Body of pancreas (tissue), 4 donors: ENCODE measurements around the gene BMP6. TPM values are rescaled to one million over a fixed set of nuclear protein-coding genes. Genes with fewer than 3 reads are reported as not detected.

Experiments
- ATAC-seq: fragments of 150-250 bp; one replicate; pipeline ENCODE4 v1.9.1; 2016
- DNase-seq, 4 donors: peaks; one replicate each; pipeline ENCODE4 v3.0.0-alpha.2; 2019
- H3K27ac ChIP-seq, 4 donors: fragments of 200-600 bp; sonication (generic); 1 replicate in 3 of 4; 2 replicates in 1 of 4; pipeline versions ENCODE4 v1.5.1 to v1.6.1; 2016 to 2019; ENCODE audit warnings: mild to moderate bottlenecking in 1 of 4, mixed read lengths in 1 of 4, moderate library complexity in 1 of 4
- H3K27me3 ChIP-seq, 2 donors: fragments of 200-600 bp; sonication (generic); one replicate each; pipeline ENCODE4 v1.6.0; 2016; ENCODE audit warnings: mild to moderate bottlenecking in 1 of 2
- H3K36me3 ChIP-seq, 2 donors: fragments of 200-600 bp; sonication (generic); replicated peaks in 1 of 2; 2 replicates each; pipeline ENCODE4 v1.5.1; 2016; ENCODE audit warnings: low read depth in 2 of 2; ENCODE audit not compliant: insufficient read depth in 1 of 2
- H3K4me1 ChIP-seq: fragments of 200-600 bp; sonication (generic); one replicate; pipeline ENCODE4 v1.6.0; 2016
- H3K4me3 ChIP-seq, 2 donors: fragments of 200-600 bp; sonication (generic); 1 replicate in 1 of 2; 2 replicates in 1 of 2; pipeline ENCODE4 v1.5.1; 2016 to 2019
- H3K9me3 ChIP-seq, 3 donors: fragments of 200-600 bp; sonication (generic); 1 replicate in 2 of 3; 2 replicates in 1 of 3; pipeline ENCODE4 v1.5.1; 2016
- POLR2A ChIP-seq, 3 donors: fragments of 450-650 bp; IDR thresholded peaks; one replicate each; pipeline ENCODE4 v1.6.1; 2016; ENCODE audit warnings: antibody characterized with exemption in 3 of 3, mild to moderate bottlenecking in 2 of 3
- WGBS, 2 donors: methylation state at CpG; one replicate each; pipeline ENCODE4 v1.1.5; 2017; 5-methylcytosine and 5-hydroxymethylcytosine counted together
- intact Hi-C: fragments of 100-400 bp; cut with DNase I; formaldehyde crosslinking; loops from one replicate; pipeline ENCODE4 v1.15.1; 2023
- total RNA-seq, 2 donors: library from RNA; depleted of rRNA; stranded (reverse); fragments of >200 nt; gene quantifications; one replicate each; pipeline ENCODE4 v1.1.0, GENCODE V29; 2016
- TF ChIP-seq, protein P1 (sequence below), 7 experiments: fragments of 450-650 bp in 4 of 7; fragments of 200-600 bp in 3 of 7; sonication (generic) in 3 of 7; IDR thresholded peaks; one replicate each; pipeline ENCODE4 v1.5.1; 2016 to 2019; ENCODE audit warnings: antibody characterized with exemption in 7 of 7

The BMP6 gene
- total RNA-seq, 2 donors from 2014 or later: 1.6 to 1.8 TPM

DNA sequence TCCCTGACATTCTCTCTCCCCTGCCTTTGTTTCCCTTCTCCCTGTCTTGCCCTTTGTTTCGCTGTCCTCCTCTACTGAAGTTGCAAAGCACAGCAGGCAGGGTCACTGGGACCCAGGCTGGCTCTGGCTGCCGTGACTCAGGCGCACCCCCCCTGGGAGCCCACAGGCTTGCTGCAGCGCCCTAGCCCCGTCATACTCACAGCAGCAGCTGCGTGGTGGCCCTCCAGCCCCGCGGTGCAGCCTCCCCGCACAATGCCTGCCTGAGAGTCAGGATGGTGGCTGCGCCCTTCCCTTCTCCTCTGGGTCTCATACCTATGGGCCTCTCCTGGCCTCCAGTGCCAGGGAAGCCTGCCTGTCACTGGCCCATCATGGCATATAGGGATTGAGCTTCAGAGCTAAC, 143.0 kb downstream of the BMP6 start:
- Histone ChIP-seq H3K4me3 (no peak overlapping the region), H3K27ac (no peak overlapping the region), H3K27me3 (no peaks in the 10 kb centered on the region), H3K9me3 (no peaks in the 10 kb centered on the region), H3K4me1 (no peaks in the 10 kb centered on the region), H3K36me3 (no peaks in the 10 kb centered on the region)
- intact Hi-C loops: no loop called here
- DNase-seq: no peak
- WGBS, 2 donors: 90 to 100% methylated on average over 3 to 9 of the region's 10 CpGs
- TF ChIP-seq, protein P1, sequence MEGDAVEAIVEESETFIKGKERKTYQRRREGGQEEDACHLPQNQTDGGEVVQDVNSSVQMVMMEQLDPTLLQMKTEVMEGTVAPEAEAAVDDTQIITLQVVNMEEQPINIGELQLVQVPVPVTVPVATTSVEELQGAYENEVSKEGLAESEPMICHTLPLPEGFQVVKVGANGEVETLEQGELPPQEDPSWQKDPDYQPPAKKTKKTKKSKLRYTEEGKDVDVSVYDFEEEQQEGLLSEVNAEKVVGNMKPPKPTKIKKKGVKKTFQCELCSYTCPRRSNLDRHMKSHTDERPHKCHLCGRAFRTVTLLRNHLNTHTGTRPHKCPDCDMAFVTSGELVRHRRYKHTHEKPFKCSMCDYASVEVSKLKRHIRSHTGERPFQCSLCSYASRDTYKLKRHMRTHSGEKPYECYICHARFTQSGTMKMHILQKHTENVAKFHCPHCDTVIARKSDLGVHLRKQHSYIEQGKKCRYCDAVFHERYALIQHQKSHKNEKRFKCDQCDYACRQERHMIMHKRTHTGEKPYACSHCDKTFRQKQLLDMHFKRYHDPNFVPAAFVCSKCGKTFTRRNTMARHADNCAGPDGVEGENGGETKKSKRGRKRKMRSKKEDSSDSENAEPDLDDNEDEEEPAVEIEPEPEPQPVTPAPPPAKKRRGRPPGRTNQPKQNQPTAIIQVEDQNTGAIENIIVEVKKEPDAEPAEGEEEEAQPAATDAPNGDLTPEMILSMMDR (IDR thresholded peaks at IDR 0.05): no peak
- no peak for TF ChIP-seq POLR2A (IDR thresholded peaks at IDR 0.05)
- ATAC-seq: no peak

DNA sequence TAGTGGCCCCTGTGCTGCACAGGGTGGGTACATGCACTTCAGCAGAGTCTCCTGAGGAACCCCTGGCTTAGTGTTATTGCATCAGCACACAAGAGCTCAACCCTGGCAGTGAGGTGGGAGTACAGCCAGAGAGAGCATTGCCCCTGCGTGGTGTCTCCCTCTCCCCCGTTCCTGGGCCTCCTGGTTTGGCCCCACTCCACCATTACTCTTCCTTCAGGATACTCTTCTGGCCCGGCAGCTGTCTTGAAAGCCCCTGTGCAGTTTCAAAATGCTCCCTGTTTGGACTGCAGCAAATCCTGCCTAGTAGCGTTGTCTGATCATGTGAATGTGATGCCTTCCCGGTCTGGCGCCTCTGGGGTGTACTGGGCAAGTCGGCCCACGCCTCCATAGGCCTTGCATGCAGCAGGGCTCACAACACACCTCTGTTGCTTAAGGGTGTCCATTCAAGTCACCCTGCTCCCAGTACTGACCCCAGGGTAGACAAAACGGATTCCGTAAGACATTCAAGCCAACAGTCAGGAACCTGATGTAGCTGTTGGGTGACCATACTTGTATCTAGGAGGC, 152.6 kb downstream of the BMP6 start:
- Histone ChIP-seq H3K36me3 (peaks cover 6 to 15% of the 10 kb centered on the region in 2 donors), H3K9me3 (no peaks in the 10 kb centered on the region), H3K4me3 (no peak overlapping the region), H3K27ac (no peak overlapping the region), H3K27me3 (no peaks in the 10 kb centered on the region), H3K4me1 (no peaks in the 10 kb centered on the region)
- ATAC-seq: no peak
- WGBS, 2 donors: 89 to 96% methylated on average over 10 of the region's 10 CpGs
- no peak for DNase-seq
- intact Hi-C loops: no loop called here
- no peak for TF ChIP-seq POLR2A (IDR thresholded peaks at IDR 0.05)
- TF ChIP-seq, protein P1 (IDR thresholded peaks at IDR 0.05): no peak

DNA sequence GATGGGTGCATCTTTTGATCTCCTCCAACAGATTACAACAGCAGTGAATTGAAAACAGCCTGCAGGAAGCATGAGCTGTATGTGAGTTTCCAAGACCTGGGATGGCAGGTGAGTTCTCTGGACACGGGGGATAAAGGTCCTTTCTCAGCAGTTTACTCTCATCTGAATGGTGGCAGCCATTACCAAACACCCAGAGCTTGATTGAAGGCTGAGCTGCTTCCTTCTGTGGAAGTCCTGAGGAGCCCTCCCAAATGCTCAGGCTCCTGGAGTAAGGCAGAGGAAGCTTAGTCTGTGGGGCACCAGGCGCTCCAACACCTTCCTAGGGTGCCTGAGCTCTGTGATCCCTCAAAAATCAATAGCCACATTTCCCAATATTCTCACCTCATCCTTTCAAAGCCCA, 153.1 kb downstream of the BMP6 start:
- Histone ChIP-seq H3K4me3 (no peak overlapping the region), H3K4me1 (no peaks in the 10 kb centered on the region), H3K27me3 (no peaks in the 10 kb centered on the region), H3K9me3 (no peaks in the 10 kb centered on the region), H3K27ac (no peak overlapping the region), H3K36me3 (peaks cover 6 to 21% of the 10 kb centered on the region in 2 donors)
- TF ChIP-seq, protein P1 (IDR thresholded peaks at IDR 0.05): no peak
- TF ChIP-seq POLR2A (IDR thresholded peaks at IDR 0.05): no peak
- ATAC-seq: no peak
- 86 to 92% methylated on average over 2 of the region's 2 CpGs for WGBS, 2 donors
- DNase-seq: no peak
- intact Hi-C loops: no loop called here

DNA sequence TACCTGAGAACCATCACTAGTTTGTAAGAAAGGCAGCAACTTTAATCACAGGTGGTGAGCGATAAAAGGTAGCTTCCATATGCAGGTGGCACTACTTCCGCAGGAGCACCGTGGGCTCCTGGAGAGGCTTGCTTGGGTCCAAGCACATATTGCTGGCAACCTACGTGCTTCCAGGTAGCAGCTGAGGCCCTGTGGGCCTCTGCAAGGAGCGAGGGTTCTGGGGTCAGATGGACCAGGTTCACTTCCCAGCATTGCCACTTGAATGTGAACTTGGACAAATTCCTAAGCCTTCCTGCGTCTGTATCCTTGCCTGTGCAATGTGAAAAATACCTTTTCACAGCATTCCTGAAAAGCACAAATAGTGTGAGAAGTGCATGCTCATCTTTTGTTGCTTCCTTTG, 153.7 kb downstream of the BMP6 start:
- no peaks in the 10 kb centered on the region for H3K27me3 ChIP-seq
- intact Hi-C loops: no loop called here
- peaks cover 6 to 26% of the 10 kb centered on the region in 2 donors for H3K36me3 ChIP-seq
- DNase-seq: no peak
- no peak overlapping the region for H3K27ac ChIP-seq
- H3K9me3 ChIP-seq: no peaks in the 10 kb centered on the region
- 96 to 97% methylated on average over 5 to 6 of the region's 6 CpGs for WGBS, 2 donors
- H3K4me3 ChIP-seq: no peak overlapping the region
- no peak for TF ChIP-seq POLR2A (IDR thresholded peaks at IDR 0.05)
- no peaks in the 10 kb centered on the region for H3K4me1 ChIP-seq
- ATAC-seq: no peak

DNA sequence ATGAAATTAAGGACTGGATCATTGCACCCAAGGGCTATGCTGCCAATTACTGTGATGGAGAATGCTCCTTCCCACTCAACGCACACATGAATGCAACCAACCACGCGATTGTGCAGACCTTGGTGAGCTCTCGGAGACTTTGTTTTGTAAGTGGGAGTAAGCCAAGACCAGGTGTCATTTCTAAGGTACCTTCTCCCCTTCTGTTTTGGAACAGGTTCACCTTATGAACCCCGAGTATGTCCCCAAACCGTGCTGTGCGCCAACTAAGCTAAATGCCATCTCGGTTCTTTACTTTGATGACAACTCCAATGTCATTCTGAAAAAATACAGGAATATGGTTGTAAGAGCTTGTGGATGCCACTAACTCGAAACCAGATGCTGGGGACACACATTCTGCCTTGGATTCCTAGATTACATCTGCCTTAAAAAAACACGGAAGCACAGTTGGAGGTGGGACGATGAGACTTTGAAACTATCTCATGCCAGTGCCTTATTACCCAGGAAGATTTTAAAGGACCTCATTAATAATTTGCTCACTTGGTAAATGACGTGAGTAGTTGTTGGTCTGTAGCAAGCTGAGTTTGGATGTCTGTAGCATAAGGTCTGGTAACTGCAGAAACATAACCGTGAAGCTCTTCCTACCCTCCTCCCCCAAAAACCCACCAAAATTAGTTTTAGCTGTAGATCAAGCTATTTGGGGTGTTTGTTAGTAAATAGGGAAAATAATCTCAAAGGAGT, 154.2 kb downstream of the BMP6 start:
- 88 to 90% methylated on average over 13 of the region's 13 CpGs for WGBS, 2 donors
- DNase-seq: no peak
- no peak for TF ChIP-seq POLR2A (IDR thresholded peaks at IDR 0.05)
- TF ChIP-seq, protein P1 (IDR thresholded peaks at IDR 0.05): no peak
- Histone ChIP-seq H3K27ac (no peak overlapping the region), H3K36me3 (peaks cover 6 to 30% of the 10 kb centered on the region in 2 donors), H3K4me3 (no peak overlapping the region), H3K27me3 (no peaks in the 10 kb centered on the region), H3K4me1 (no peaks in the 10 kb centered on the region), H3K9me3 (no peaks in the 10 kb centered on the region)
- ATAC-seq: no peak
- intact Hi-C loops: no loop called here
